Activated CD8-positive, alpha-beta T cell treated with anti-CD3 and anti-CD28 coated beads for 36 hours (primary cell): ENCODE data around the gene CRYBA4. TPM values are rescaled to one million over a fixed set of nuclear protein-coding genes. Genes with fewer than 3 reads are reported as not detected.

Experiments used
- ATAC-seq: fragments of 200-7000 bp; cut with Tn5 transposase; one replicate; pipeline ENCODE4 v1.10.0; 2021; ENCODE audit warnings: mild to moderate bottlenecking, moderate library complexity
- CTCF ChIA-PET: fragments of 350-600 bp; sonication (Branson Sonifier 250); formaldehyde crosslinking; loops from one replicate; lab custom pipeline; 2021; ENCODE audit warnings: antibody characterized with exemption; lab: Charles Lee
- POLR2A ChIA-PET: fragments of 350-600 bp; sonication (Branson Sonifier 250); formaldehyde crosslinking; loops from one replicate; lab custom pipeline; 2021; ENCODE audit warnings: antibody characterized with exemption; lab: Charles Lee
- DNase-seq: peaks from one replicate; pipeline ENCODE4 v3.0.0-alpha.2; 2020
- H3K27ac Mint-ChIP-seq: one replicate; pipeline ENCODE4 v1.8.0; 2021; ENCODE audit warnings: mild to moderate bottlenecking, mixed read lengths
- H3K27me3 Mint-ChIP-seq: one replicate; pipeline ENCODE4 v1.8.0; 2021; ENCODE audit warnings: mixed read lengths
- H3K36me3 Mint-ChIP-seq: one replicate; pipeline ENCODE4 v1.8.0; 2021; ENCODE audit warnings: low read depth, mixed read lengths
- H3K4me1 Mint-ChIP-seq: one replicate; pipeline ENCODE4 v1.8.0; 2021; ENCODE audit warnings: low read depth, mixed read lengths
- H3K4me3 Mint-ChIP-seq: one replicate; pipeline ENCODE4 v1.8.0; 2021; ENCODE audit warnings: mild to moderate bottlenecking, moderate library complexity, mixed read lengths
- H3K9me3 Mint-ChIP-seq: one replicate; pipeline ENCODE4 v1.8.0; 2021; ENCODE audit warnings: mixed read lengths
- intact Hi-C: fragments of 100-400 bp; cut with micrococcal nuclease; formaldehyde crosslinking; loops from one replicate; pipeline ENCODE4 v1.10.0; 2022
- total RNA-seq, 2 experiments: library from RNA; stranded (reverse); gene quantifications; one replicate each; pipeline ENCODE4 v1.2.3, GENCODE V29; 2021
- TF ChIP-seq, protein P1 (sequence below): fragments of 200-600 bp; IDR thresholded peaks from one replicate; pipeline ENCODE4 v1.8.0; 2022; ENCODE audit warnings: antibody characterized with exemption, mild to moderate bottlenecking

The CRYBA4 gene
- total RNA-seq, 2 experiments from 2014 or later, result not detected

DNA sequence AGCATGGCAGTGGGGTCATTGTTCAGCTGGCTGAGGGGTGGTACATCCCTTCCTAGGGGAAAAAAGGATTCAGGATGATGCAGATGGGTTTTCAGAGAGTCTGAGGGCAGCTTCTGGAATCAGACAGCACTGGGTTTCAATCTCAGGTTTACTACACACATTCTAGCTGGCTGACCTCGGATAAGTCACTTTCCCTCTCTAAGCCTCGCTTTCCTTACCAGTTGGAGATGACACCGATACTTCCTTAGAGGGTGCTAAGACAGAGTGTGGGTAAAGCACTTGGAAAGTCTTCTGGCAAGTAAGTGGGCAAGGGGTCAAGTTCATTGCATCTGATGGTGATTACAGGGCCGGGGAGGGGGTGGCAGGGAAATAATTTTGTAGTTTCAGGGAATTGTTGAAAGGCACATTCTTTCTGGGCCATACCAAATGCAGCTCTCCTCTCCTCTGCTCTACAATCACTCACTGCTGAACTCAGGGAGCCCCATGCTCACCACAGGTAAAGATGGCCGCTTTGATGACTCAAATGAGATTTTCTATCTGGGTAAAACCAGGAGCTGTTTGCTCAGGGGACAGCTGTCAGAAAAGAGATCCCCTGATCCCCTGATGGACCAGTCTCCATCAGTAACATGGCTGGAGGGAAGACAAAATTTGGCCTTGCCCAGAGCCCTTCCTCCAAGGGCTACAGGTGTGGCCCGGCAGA lies 29.1 kb downstream of the CRYBA4 start:
- peak; percentile 80 for ATAC-seq
- no peak overlapping the region for H3K27ac Mint-ChIP-seq
- TF ChIP-seq, protein P1, sequence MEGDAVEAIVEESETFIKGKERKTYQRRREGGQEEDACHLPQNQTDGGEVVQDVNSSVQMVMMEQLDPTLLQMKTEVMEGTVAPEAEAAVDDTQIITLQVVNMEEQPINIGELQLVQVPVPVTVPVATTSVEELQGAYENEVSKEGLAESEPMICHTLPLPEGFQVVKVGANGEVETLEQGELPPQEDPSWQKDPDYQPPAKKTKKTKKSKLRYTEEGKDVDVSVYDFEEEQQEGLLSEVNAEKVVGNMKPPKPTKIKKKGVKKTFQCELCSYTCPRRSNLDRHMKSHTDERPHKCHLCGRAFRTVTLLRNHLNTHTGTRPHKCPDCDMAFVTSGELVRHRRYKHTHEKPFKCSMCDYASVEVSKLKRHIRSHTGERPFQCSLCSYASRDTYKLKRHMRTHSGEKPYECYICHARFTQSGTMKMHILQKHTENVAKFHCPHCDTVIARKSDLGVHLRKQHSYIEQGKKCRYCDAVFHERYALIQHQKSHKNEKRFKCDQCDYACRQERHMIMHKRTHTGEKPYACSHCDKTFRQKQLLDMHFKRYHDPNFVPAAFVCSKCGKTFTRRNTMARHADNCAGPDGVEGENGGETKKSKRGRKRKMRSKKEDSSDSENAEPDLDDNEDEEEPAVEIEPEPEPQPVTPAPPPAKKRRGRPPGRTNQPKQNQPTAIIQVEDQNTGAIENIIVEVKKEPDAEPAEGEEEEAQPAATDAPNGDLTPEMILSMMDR, result no peak
- peaks cover 49% of the 10 kb centered on the region for H3K4me1 Mint-ChIP-seq
- no peaks in the 10 kb centered on the region for H3K36me3 Mint-ChIP-seq
- DNase-seq, result peak; percentile 49
- no peaks in the 10 kb centered on the region for H3K27me3 Mint-ChIP-seq
- POLR2A ChIA-PET, result interaction anchor here (0.7 to 1.1 kb wide), 3 partner anchors 9 to 170 kb away, joined by 3 read pairs; no protein-coding TSS in a partner anchor
- intact Hi-C loops, result no loop called here
- H3K9me3 Mint-ChIP-seq, result no peaks in the 10 kb centered on the region
- CTCF ChIA-PET, result interaction anchor here (1.0 to 1.9 kb wide), 8 partner anchors 10 to 150 kb away, joined by 3 to 8 read pairs (median 4); no protein-coding TSS in a partner anchor
- no peak overlapping the region for H3K4me3 Mint-ChIP-seq

DNA sequence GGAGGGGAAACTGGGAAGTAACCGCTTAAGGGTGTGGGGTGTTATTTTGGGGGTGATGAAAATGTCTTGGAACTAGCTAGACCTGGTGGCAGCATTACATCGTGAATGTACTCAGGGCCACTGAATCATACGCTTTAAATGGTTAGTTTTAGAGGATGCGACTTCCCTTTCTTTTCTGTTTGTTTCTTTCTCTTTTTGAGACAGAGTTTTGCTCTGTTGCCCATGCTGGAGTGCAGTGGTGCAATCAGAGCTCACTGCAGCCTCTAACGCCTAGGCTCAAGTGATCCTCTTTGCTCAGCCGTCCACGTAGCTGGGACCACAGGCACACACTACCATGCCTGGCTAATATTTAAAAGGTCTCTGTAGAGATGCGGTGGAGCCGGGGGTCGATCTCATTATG lies 30.1 kb downstream of the CRYBA4 start:
- Mint-ChIP-seq H3K27me3 (no peaks in the 10 kb centered on the region), H3K36me3 (no peaks in the 10 kb centered on the region), H3K4me3 (no peak overlapping the region), H3K4me1 (peaks cover 40% of the 10 kb centered on the region), H3K9me3 (no peaks in the 10 kb centered on the region), H3K27ac (no peak overlapping the region)
- ChIA-PET POLR2A (no interaction called here), CTCF (interaction anchor here (1.0 to 1.9 kb wide), 4 partner anchors 11 to 148 kb away, joined by 3 to 8 read pairs (median 3); no protein-coding TSS in a partner anchor)
- ATAC-seq (no peak), DNase-seq (no peak)
- TF ChIP-seq, protein P1, result no peak
- intact Hi-C loops, result no loop called here

DNA sequence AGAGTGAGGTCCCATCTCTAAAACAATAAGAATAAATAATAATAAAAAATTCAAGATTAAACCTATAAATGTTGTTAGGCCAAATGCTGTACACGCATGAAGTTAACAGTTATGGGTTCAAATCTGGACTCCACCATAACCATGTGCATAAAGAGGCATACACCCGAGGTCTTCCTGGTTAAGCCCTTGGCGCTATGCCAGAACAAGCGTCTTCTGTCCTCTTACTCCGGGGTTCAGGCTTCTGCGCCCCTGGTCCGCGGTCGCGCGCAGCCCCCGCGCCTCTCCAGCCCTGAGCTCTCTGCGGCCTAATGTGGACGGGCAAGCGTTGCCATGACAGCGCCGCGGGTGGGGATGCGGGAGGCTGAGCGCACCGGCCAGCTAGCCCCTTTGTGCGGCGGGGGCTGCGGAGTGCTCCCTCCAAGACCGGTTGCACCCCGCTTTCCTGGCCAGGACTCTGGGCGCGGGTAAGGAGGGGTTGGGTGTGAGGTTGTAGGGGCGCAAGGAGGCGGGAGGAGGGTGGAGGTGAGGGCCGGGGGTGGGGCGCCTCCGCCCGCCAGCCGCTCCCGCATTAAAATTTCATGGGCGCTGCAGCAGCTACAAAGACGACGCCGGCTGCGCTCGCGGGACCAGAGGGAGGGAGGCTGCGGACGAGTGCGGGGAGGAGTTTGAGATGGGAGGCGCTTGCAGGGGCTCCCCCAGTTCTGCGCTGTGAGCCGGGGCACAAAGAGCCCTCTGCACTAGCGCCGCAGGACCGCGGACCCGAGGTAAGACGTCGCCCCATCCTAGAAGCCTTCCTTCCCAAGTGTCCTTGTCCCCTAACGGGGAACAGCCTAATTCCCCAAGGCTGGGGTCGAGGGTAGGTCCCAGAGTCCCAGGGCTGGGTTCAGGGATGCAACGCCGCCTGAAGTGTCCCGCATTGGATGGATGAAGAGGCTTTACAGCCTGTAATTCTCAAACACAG lies 35.4 kb downstream of the CRYBA4 start, which contains the start of gene MIAT:
MIAT (plus strand) TSS at position 698 of the 961 bp plus-strand sequence.
- no peaks in the 10 kb centered on the region for H3K9me3 Mint-ChIP-seq
- TF ChIP-seq, protein P1, result no peak
- ChIA-PET CTCF (interaction anchor here (2.9 kb wide), 1 partner anchor 155 kb away, joined by 15 read pairs; no protein-coding TSS in a partner anchor), POLR2A (interaction anchor here (0.6 to 1.3 kb wide), 6 partner anchors 13 to 78 kb away, joined by 3 to 4 read pairs (median 3); no protein-coding TSS in a partner anchor)
- DNase-seq (peak; percentile 83), ATAC-seq (peak; percentile 86)
- peaks cover 4% of the 10 kb centered on the region for H3K27me3 Mint-ChIP-seq
- peak within 1 kb of the TSS; percentile 87 for H3K27ac Mint-ChIP-seq
- peaks cover 28% of the 10 kb centered on the region for H3K4me1 Mint-ChIP-seq
- peak within 1 kb of the TSS; percentile 83 for H3K4me3 Mint-ChIP-seq
- H3K36me3 Mint-ChIP-seq, result no peaks in the 10 kb centered on the region
- intact Hi-C loops, result no loop called here

GRCh38 chr22:26658161-26658560 lies 36.4 kb downstream of the CRYBA4 start:
- peak; percentile 25 for ATAC-seq
- Mint-ChIP-seq H3K27me3 (peaks cover 4% of the 10 kb centered on the region), H3K4me1 (peaks cover 28% of the 10 kb centered on the region), H3K27ac (peak overlapping the region; percentile 87), H3K4me3 (peak overlapping the region; percentile 83), H3K36me3 (no peaks in the 10 kb centered on the region), H3K9me3 (no peaks in the 10 kb centered on the region)
- TF ChIP-seq, protein P1, result no peak
- intact Hi-C loops, result no loop called here
- peak; percentile 36 for DNase-seq
- ChIA-PET POLR2A (interaction anchor here (0.8 to 6.0 kb wide), 2 partner anchors 13 to 16 kb away, joined by 3 to 33 read pairs; no protein-coding TSS in a partner anchor), CTCF (no interaction called here)
